ENCODE measurements around the gene HIGD1B.
A peak's percentile ranks its signal among the peaks of the same experiment; 100 is the strongest.

Gene HIGD1B

GRCh38 chr17:44828919-44829522, 18.7 kb upstream of the HIGD1B start:
- DNase-seq (ENCODE audit: low spot score): no peak
- TF ChIP-seq CTCF (IDR thresholded peaks at IDR 0.05; ENCODE audit: extremely low read depth, missing control alignments): no peak

GRCh38 chr17:44829523-44830358, 17.9 kb upstream of the HIGD1B start, which contains the start of gene GJC1:
Gene GJC1, minus strand, starts transcription at chr17:44830287. Its CDS starts 24,470 bp downstream, at chr17:44805817.
- TF ChIP-seq CTCF (IDR thresholded peaks at IDR 0.05; ENCODE audit: extremely low read depth, missing control alignments): no peak
- peak; percentile 77 for DNase-seq (ENCODE audit: low spot score)

- TF ChIP-seq CTCF (IDR thresholded peaks at IDR 0.05; ENCODE audit: extremely low read depth, missing control alignments): no peak
- peak; percentile 56 for DNase-seq (ENCODE audit: low spot score)
Observed at GRCh38 chr17:44830359-44831288, 17.1 kb upstream of the HIGD1B start.

GRCh38 chr17:44831371-44831770, 16.3 kb upstream of the HIGD1B start:
- DNase-seq (ENCODE audit: low spot score): no peak

GRCh38 chr17:44832805-44833204, 14.9 kb upstream of the HIGD1B start:
- no peak for TF ChIP-seq CTCF (IDR thresholded peaks at IDR 0.05; ENCODE audit: extremely low read depth, missing control alignments)
- DNase-seq (ENCODE audit: low spot score): no peak

More at GRCh38 chr17:44831371-44831770, 16.3 kb upstream of the HIGD1B start:
- no peak for TF ChIP-seq CTCF (IDR thresholded peaks at IDR 0.05; ENCODE audit: extremely low read depth, missing control alignments)

GRCh38 chr17:44837196-44837595, 10.5 kb upstream of the HIGD1B start:
- TF ChIP-seq CTCF (IDR thresholded peaks at IDR 0.05; ENCODE audit: extremely low read depth, missing control alignments): no peak
- DNase-seq (ENCODE audit: low spot score): no peak

Measured in GM20000 (cell line).